Fibroblast of lung (primary cell): ENCODE measurements around the gene TNFRSF18. TPM values are rescaled to one million over a fixed set of nuclear protein-coding genes. Genes with fewer than 3 reads are reported as not detected.
A peak's percentile ranks its signal among the peaks of the same experiment; 100 is the strongest.

Source experiments
- DNase-seq, 2 donors: peaks; one replicate each; pipeline versions ENCODE4 v3.0.0 to v3.0.0-alpha.2; 2010; ENCODE audit warnings: low read depth in 2 of 2
- H2AFZ ChIP-seq: 2 replicates; pipeline ENCODE4 v1.5.1; 2012; ENCODE audit warnings: low read length, control low read depth, inconsistent platforms
- H3K27ac ChIP-seq: 2 replicates; pipeline ENCODE4 v1.5.1; 2011; ENCODE audit warnings: low read length, control low read depth; ENCODE audit not compliant: insufficient read depth
- H3K27me3 ChIP-seq: 2 replicates; pipeline ENCODE4 v1.5.1; 2011; ENCODE audit warnings: mild to moderate bottlenecking, low read length; ENCODE audit not compliant: control insufficient read depth, insufficient read depth
- H3K36me3 ChIP-seq: 2 replicates; pipeline ENCODE4 v1.5.1; 2011; ENCODE audit warnings: low read length; ENCODE audit not compliant: control insufficient read depth, insufficient read depth
- H3K4me1 ChIP-seq: 2 replicates; pipeline ENCODE4 v1.5.1; 2011; ENCODE audit warnings: low read length; ENCODE audit not compliant: control insufficient read depth, insufficient read depth; ENCODE audit errors: extremely low read depth
- H3K4me2 ChIP-seq: 2 replicates; pipeline ENCODE4 v1.5.1; 2011; ENCODE audit warnings: low read length, control low read depth; ENCODE audit not compliant: insufficient read depth; ENCODE audit errors: extremely low read depth
- H3K4me3 ChIP-seq, 4 experiments: fragments of 200-600 bp in 1 of 4; sonication (generic) in 1 of 4; replicated peaks in 1 of 4; 2 replicates each; pipeline ENCODE4 v1.5.1; 2011 to 2016; ENCODE audit warnings: low read length in 4 of 4, low read depth in 3 of 4, mild to moderate bottlenecking in 3 of 4, control low read depth in 2 of 4, inconsistent platforms in 1 of 4, mixed read lengths in 1 of 4; ENCODE audit not compliant: insufficient read depth in 1 of 4; ENCODE audit errors: control extremely low read depth in 1 of 4
- H3K79me2 ChIP-seq: 2 replicates; pipeline ENCODE4 v1.5.1; 2012; ENCODE audit warnings: mild to moderate bottlenecking, low read length, inconsistent platforms; ENCODE audit not compliant: control insufficient read depth, insufficient read depth
- H3K9ac ChIP-seq: 2 replicates; pipeline ENCODE4 v1.5.1; 2011; ENCODE audit warnings: mild to moderate bottlenecking, low read length, control low read depth; ENCODE audit not compliant: insufficient read depth
- H3K9me3 ChIP-seq: 2 replicates; pipeline ENCODE4 v1.5.1; 2012; ENCODE audit warnings: low read depth, low read length; ENCODE audit not compliant: control insufficient read depth, insufficient read depth
- H4K20me1 ChIP-seq: 2 replicates; pipeline ENCODE4 v1.5.1; 2011; ENCODE audit warnings: low read length; ENCODE audit not compliant: control insufficient read depth, insufficient read depth; ENCODE audit errors: extremely low read depth
- EZH2 ChIP-seq: IDR thresholded peaks from 2 replicates; pipeline ENCODE4 v1.5.1; 2012; ENCODE audit warnings: low read length, control low read depth, mild to moderate bottlenecking; ENCODE audit errors: missing control alignments
- polyA plus RNA-seq, 2 donors: library from polyadenylated mRNA; depleted of rRNA in 1 of 2; stranded (reverse) in 1 of 2; unstranded in 1 of 2; fragments of >200 nt; gene quantifications; 2 replicates each; pipeline ENCODE4 v1.2.1, GENCODE V29; 2011 to 2012; ENCODE audit warnings: missing spikeins in 1 of 2
- total RNA-seq: library from RNA; depleted of rRNA; stranded (reverse); fragments of >200 nt; gene quantifications from 2 replicates; pipeline ENCODE4 v1.2.1, GENCODE V29; 2014
- TF ChIP-seq, protein P1 (sequence below), 2 donors: IDR thresholded peaks in 1 of 2; conservative IDR thresholded peaks in 1 of 2; 1 replicate in 1 of 2; 2 replicates in 1 of 2; pipeline ENCODE4 v1.5.1; 2011 to 2012; ENCODE audit warnings: low read length in 2 of 2, control low read depth in 1 of 2, inconsistent platforms in 1 of 2, low read depth in 1 of 2, mild to moderate bottlenecking in 1 of 2

Gene TNFRSF18
- total and polyA plus RNA-seq, 2 donors (not counting 1 experiment from before 2014, with no cell fraction given), result 1.3 TPM; not detected in 1

DNA sequence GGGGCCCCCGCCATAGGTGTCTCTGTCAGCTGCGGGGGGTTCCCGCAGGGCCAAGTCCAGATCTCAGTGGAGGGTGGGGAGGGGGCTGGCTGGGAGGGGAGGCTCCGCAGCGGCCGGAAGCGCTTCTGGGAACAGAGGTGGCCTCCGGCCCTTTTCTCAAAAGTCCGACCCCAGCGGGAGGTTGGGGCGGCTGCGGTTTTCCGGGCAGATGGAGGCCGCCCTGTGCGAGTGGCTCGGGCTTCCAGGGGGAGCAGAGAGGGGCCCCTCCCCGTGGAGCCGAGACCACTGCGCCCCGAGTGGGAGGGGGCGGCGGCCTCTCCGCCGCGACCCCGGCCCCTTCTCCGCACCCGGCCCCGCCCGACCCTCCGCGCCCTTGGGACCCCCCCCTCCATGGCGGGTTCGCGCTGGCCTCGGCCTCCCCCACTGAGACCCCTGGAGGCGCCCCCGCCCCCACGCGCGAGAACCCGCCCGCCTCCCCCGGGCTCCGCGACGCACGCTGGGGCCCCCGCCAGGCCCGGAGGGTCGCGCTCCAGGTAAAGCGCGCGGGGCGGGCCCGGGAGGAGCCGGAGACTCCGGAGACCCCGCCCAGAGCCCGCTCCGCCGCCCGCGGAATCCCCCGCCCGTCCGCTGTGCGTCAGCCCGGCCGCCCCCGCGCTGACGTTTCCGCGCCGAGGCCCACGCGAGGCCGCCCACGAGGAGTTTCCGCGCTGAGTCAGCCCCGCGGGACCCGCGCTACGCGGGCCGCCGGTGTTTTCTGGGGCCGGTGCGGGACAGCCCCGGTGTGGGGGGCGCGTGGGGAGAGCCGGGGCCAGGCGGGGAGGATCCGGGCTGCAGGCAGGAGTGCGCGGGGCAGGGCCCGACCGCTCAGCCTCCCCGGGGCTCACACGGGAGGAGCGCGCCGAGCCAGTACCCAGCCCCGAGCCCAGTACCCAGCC, 5.2 kb downstream of the TNFRSF18 start:
- no peak overlapping the region for H2AFZ ChIP-seq
- H3K4me3 ChIP-seq, result peak overlapping the region in 1 of 4 experiments; percentile 49
- H3K4me2 ChIP-seq, result peak overlapping the region; percentile 68
- H3K27ac ChIP-seq, result no peak overlapping the region
- H3K36me3 ChIP-seq, result no peaks in the 10 kb centered on the region
- H4K20me1 ChIP-seq, result no peaks in the 10 kb centered on the region
- H3K79me2 ChIP-seq, result no peaks in the 10 kb centered on the region
- no peaks in the 10 kb centered on the region for H3K27me3 ChIP-seq
- DNase-seq, result peak; percentile 11 to 44
- no peaks in the 10 kb centered on the region for H3K4me1 ChIP-seq
- H3K9ac ChIP-seq, result peak overlapping the region; percentile 2
- TF ChIP-seq, protein P1, sequence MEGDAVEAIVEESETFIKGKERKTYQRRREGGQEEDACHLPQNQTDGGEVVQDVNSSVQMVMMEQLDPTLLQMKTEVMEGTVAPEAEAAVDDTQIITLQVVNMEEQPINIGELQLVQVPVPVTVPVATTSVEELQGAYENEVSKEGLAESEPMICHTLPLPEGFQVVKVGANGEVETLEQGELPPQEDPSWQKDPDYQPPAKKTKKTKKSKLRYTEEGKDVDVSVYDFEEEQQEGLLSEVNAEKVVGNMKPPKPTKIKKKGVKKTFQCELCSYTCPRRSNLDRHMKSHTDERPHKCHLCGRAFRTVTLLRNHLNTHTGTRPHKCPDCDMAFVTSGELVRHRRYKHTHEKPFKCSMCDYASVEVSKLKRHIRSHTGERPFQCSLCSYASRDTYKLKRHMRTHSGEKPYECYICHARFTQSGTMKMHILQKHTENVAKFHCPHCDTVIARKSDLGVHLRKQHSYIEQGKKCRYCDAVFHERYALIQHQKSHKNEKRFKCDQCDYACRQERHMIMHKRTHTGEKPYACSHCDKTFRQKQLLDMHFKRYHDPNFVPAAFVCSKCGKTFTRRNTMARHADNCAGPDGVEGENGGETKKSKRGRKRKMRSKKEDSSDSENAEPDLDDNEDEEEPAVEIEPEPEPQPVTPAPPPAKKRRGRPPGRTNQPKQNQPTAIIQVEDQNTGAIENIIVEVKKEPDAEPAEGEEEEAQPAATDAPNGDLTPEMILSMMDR (conservative IDR thresholded peaks at IDR 0.05 in 1 of 2, IDR thresholded peaks at IDR 0.05 in 1 of 2; ENCODE audit: low read depth in 1 of 2, low read length in 2 of 2), result no peak
- no peak for TF ChIP-seq EZH2
- no peaks in the 10 kb centered on the region for H3K9me3 ChIP-seq

DNA sequence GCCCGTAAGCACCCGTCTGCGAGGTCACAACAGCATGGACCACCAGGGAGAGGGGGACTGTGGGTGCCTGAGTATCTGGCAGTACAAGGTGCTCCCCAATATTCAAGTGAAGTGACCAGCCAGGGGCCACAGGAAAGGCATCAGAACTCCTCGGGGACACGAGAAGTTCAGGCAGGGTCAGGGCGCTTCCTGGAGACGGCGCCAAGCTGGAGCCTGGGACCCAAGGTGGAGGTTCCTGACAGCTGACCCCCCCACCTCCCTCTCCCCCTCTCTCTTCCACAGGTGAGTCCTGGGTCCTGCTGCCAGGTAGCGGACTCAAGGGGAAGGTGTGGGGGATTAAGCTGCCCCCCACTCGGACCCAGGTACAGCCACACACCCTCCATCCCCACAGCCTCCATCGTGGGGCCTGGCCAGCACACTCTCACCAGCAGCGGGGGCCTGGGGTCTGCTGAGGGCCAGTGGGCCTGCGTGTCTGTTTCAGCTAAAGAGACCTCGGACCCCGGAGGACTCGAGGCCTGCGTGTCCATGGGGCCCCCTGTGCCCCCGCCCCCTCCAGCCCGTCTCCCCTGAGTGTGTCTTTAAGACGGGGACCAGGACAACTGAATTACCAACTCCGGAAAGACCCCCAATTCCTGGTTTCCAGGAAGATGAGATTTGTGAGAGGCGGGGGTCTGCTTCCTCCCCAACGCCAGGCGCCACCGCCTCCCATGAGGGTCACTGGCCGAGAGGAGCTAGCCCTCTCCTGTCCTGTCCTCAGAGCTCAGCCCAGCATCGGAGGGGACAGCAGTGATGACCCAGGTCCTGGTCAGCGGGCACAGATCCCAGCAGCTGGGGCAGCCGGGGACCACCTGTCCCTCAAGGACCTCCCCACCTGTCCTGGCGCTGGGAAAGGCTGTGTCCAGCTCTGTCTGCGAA, 6.2 kb downstream of the TNFRSF18 start:
- H2AFZ ChIP-seq, result no peak overlapping the region
- no peaks in the 10 kb centered on the region for H3K79me2 ChIP-seq
- H3K4me3 ChIP-seq, result no peak overlapping the region
- H4K20me1 ChIP-seq, result no peaks in the 10 kb centered on the region
- H3K9me3 ChIP-seq, result no peaks in the 10 kb centered on the region
- H3K4me2 ChIP-seq, result no peak overlapping the region
- no peaks in the 10 kb centered on the region for H3K27me3 ChIP-seq
- no peak overlapping the region for H3K9ac ChIP-seq
- H3K4me1 ChIP-seq, result no peaks in the 10 kb centered on the region
- H3K36me3 ChIP-seq, result no peaks in the 10 kb centered on the region
- DNase-seq, result no peak
- TF ChIP-seq, protein P1 (conservative IDR thresholded peaks at IDR 0.05 in 1 of 2, IDR thresholded peaks at IDR 0.05 in 1 of 2; ENCODE audit: low read depth in 1 of 2, low read length in 2 of 2), result no peak
- TF ChIP-seq EZH2, result no peak
- no peak overlapping the region for H3K27ac ChIP-seq
